ENCODE measurements around the gene RAD50.
"Not testable (repeated sequence)": the region's sequence is repeated elsewhere in the genome, so short reads cannot be mapped to it uniquely, and the experiment has no call there.

The RAD50 gene

GRCh38 chr5:132675936-132676689 lies 119.3 kb downstream of the RAD50 start:
- DNase-seq (ENCODE audit: low spot score), result no peak

GRCh38 chr5:132677191-132677590 lies 120.4 kb downstream of the RAD50 start:
- no peak for DNase-seq (ENCODE audit: low spot score)

- no peak for DNase-seq (ENCODE audit: low spot score)
These were observed 121.1 kb downstream of the RAD50 start for GRCh38 chr5:132677682-132678400.

- no peak for DNase-seq (ENCODE audit: low spot score)
These were observed 122.0 kb downstream of the RAD50 start for GRCh38 chr5:132678735-132679134.

- DNase-seq (ENCODE audit: low spot score), result no peak
These were observed 122.4 kb downstream of the RAD50 start for GRCh38 chr5:132679166-132679565.

- no peak for DNase-seq (ENCODE audit: low spot score)
These were observed 123.1 kb downstream of the RAD50 start for GRCh38 chr5:132679717-132680380.

GRCh38 chr5:132680780-132681475 lies 124.2 kb downstream of the RAD50 start:
- DNase-seq (ENCODE audit: low spot score), result no peak

- no peak for DNase-seq (ENCODE audit: low spot score)
These were observed 124.7 kb downstream of the RAD50 start for GRCh38 chr5:132681476-132681831.

GRCh38 chr5:132681983-132682382 lies 125.2 kb downstream of the RAD50 start:
- no peak for DNase-seq (ENCODE audit: low spot score)

- no peak for DNase-seq (ENCODE audit: low spot score)
These were observed 127.7 kb downstream of the RAD50 start for GRCh38 chr5:132684491-132684890.

- peak; percentile 73 for DNase-seq (ENCODE audit: low spot score)
These were observed 128.3 kb downstream of the RAD50 start for GRCh38 chr5:132684922-132685720.

GRCh38 chr5:132686193-132686592 lies 129.4 kb downstream of the RAD50 start:
- DNase-seq (ENCODE audit: low spot score), result no peak

GRCh38 chr5:132687995-132688394 lies 131.2 kb downstream of the RAD50 start:
- peak; percentile 46 for DNase-seq (ENCODE audit: low spot score)

GRCh38 chr5:132688536-132689339 lies 132.0 kb downstream of the RAD50 start:
- DNase-seq (ENCODE audit: low spot score), result peak; percentile 56

- DNase-seq (ENCODE audit: low spot score), result no peak
These were observed 132.7 kb downstream of the RAD50 start for GRCh38 chr5:132689513-132689912.

- no peak for DNase-seq (ENCODE audit: low spot score)
These were observed 133.4 kb downstream of the RAD50 start for GRCh38 chr5:132690156-132690555.

GRCh38 chr5:132691755-132692631 lies 135.2 kb downstream of the RAD50 start:
- DNase-seq (ENCODE audit: low spot score), result not testable (repeated sequence)

GRCh38 chr5:132692632-132692967 lies 135.8 kb downstream of the RAD50 start:
- no peak for DNase-seq (ENCODE audit: low spot score)
